GM12875 (cell line): Measurements from ENCODE around the gene UTP25.

ENCODE experiments used
- H3K4me3 ChIP-seq: one replicate; pipeline ENCODE4 v1.5.1; 2011; ENCODE audit warnings: low read depth, low read length, control low read depth
- CTCF ChIP-seq: IDR thresholded peaks from 2 replicates; pipeline ENCODE4 v1.5.1; 2011; ENCODE audit warnings: low read depth, mild to moderate bottlenecking, control low read depth, inconsistent platforms, low read length, moderate library complexity, borderline replicate concordance; ENCODE audit not compliant: insufficient read depth

UTP25 gene

GRCh38 chr1:209862391-209863356, 34.9 kb downstream of the UTP25 start:
- no peak for TF ChIP-seq CTCF
- no peak overlapping the region for H3K4me3 ChIP-seq

- no peak for TF ChIP-seq CTCF
- H3K4me3 ChIP-seq = no peak overlapping the region
Measured at GRCh38 chr1:209863766-209864485, 36.2 kb downstream of the UTP25 start.

- no peak for TF ChIP-seq CTCF
- no peak overlapping the region for H3K4me3 ChIP-seq
Measured at GRCh38 chr1:209866201-209866600, 38.4 kb downstream of the UTP25 start.

- H3K4me3 ChIP-seq = no peak overlapping the region
- TF ChIP-seq CTCF = no peak
Measured at GRCh38 chr1:209869291-209870149, 41.7 kb downstream of the UTP25 start.

GRCh38 chr1:209870151-209870831, 42.5 kb downstream of the UTP25 start:
- H3K4me3 ChIP-seq = no peak overlapping the region

More at GRCh38 chr1:209870151-209870831, 42.5 kb downstream of the UTP25 start:
- TF ChIP-seq CTCF = no peak
